MCF 10A (cell line): Measurements from ENCODE around the gene GTF3C4. TPM values are rescaled to one million over a fixed set of nuclear protein-coding genes. Genes with fewer than 3 reads are reported as not detected.

Experiments
- BruUV-seq: library from RNA; stranded (reverse); fragments of 400-500 nt; replicated peaks from 2 replicates; lab custom pipeline; 2021; lab: Mats Ljungman, UMichigan
- CTCF ChIA-PET: fragments of 300-600 bp; sonication (Branson Sonifier 250); formaldehyde crosslinking; extraction: SDS; loops from one replicate; lab custom pipeline; 2021; ENCODE audit warnings: antibody characterized with exemption, inconsistent platforms; lab: Yijun Ruan, JAX
- POLR2A ChIA-PET: fragments of 300-600, 350-650 bp; sonication (Branson Sonifier 250); formaldehyde crosslinking; extraction: SDS; loops from one replicate; lab custom pipeline; 2020; ENCODE audit warnings: antibody characterized with exemption, inconsistent platforms; lab: Yijun Ruan, JAX
- DNase-seq: peaks from one replicate; pipeline ENCODE4 v3.0.0-alpha.2; 2018; ENCODE audit not compliant: unreplicated experiment
- H3K27ac Mint-ChIP-seq: one replicate; pipeline ENCODE4 v1.8.0; 2022; ENCODE audit warnings: mild to moderate bottlenecking, low read depth, mixed read lengths; ENCODE audit not compliant: unreplicated experiment
- H3K27me3 Mint-ChIP-seq: one replicate; pipeline ENCODE4 v1.8.0; 2022; ENCODE audit warnings: mixed read lengths; ENCODE audit not compliant: insufficient read depth, unreplicated experiment
- H3K36me3 Mint-ChIP-seq: one replicate; pipeline ENCODE4 v1.8.0; 2022; ENCODE audit warnings: mild to moderate bottlenecking, moderate library complexity, mixed read lengths; ENCODE audit not compliant: insufficient read depth, unreplicated experiment
- H3K4me1 Mint-ChIP-seq: one replicate; pipeline ENCODE4 v1.8.0; 2022; ENCODE audit warnings: mixed read lengths; ENCODE audit not compliant: insufficient read depth, unreplicated experiment
- H3K4me3 Mint-ChIP-seq: one replicate; pipeline ENCODE4 v1.8.0; 2022; ENCODE audit warnings: mild to moderate bottlenecking, moderate library complexity, mixed read lengths; ENCODE audit not compliant: unreplicated experiment
- H3K9me3 Mint-ChIP-seq: one replicate; pipeline ENCODE4 v1.8.0; 2022; ENCODE audit warnings: mixed read lengths; ENCODE audit not compliant: unreplicated experiment
- intact Hi-C: fragments of 100-400 bp; cut with micrococcal nuclease; formaldehyde crosslinking; loops from 2 replicates; pipeline ENCODE4 v1.14.1; 2022
- total RNA-seq: library from RNA; stranded (reverse); gene quantifications from 2 replicates; pipeline ENCODE4 v1.2.3, GENCODE V29; 2022
- TF ChIP-seq, protein P1 (sequence below): fragments of 200-600 bp; IDR thresholded peaks from one replicate; pipeline ENCODE4 v1.8.0; 2022; ENCODE audit warnings: antibody characterized with exemption, mild to moderate bottlenecking; ENCODE audit not compliant: unreplicated experiment

The GTF3C4 gene
- total RNA-seq, 1 experiment from 2014 or later = 18.3 TPM

DNA sequence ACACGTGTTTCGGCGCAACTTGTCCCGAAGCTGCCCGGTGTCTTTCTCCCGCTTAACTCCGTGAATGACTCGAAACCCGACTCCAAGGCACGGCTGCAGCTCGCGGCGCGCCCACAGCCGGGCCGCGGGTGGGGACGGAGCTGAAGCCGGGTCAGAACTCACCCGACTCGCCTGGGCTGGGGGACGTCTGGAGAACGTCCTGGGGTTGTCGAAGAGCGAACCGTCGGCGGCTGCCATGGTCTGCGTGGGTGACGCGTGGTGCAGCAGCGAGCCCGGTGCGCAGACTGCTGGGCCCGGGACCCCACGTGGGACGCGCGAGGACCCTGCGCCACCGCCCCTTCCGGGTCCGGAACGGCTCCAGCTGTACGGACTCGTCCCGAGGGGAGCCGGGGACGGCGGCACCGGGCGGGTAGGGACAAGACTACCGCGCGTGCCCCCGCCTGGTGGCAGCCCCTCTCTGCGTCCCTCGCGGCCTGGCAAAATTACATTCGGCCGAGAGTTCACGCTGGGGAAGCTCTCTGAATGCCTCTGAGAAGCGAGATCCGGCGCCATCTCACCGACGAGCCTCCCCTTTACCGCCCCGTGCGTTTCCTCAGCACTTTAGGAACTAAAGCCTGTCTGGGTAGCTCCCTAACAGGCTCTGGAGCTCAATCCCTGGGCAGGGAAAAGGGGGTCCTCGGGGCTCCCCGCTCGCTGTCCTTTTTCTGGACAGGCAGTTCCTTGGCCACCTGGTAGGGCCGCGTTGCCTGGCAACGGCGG lies 387 bp upstream of the GTF3C4 start, which contains the start of gene DDX31:
TSS of gene DDX31 (minus strand) at position 286 of the 759 bp plus-strand sequence. CDS start at position 237, 49 bp downstream.
- ChIA-PET CTCF (interaction anchor here (0.5 to 1.0 kb wide), 4 partner anchors 16 to 1418 kb away, joined by 3 to 4 read pairs (median 3); no protein-coding TSS in a partner anchor), POLR2A (interaction anchor here (0.6 to 3.9 kb wide), 19 partner anchors 10 to 360 kb away, joined by 3 to 21 read pairs (median 5); partner anchors contain the start of gene SETX)
- Mint-ChIP-seq H3K9me3 (peaks cover 8% of the 10 kb centered on the region), H3K4me3 (peak within 1 kb of the TSS; percentile 95), H3K27ac (peak within 1 kb of the TSS; percentile 91), H3K4me1 (peaks cover 22% of the 10 kb centered on the region), H3K36me3 (no peaks in the 10 kb centered on the region), H3K27me3 (no peaks in the 10 kb centered on the region)
- DNase-seq = peak; percentile 75
- intact Hi-C loops = loop anchor here (5.0 kb wide), 1 partner anchor 132 kb away; no protein-coding TSS in a partner anchor
- no TSS peak for BruUV-seq
- TF ChIP-seq, protein P1, sequence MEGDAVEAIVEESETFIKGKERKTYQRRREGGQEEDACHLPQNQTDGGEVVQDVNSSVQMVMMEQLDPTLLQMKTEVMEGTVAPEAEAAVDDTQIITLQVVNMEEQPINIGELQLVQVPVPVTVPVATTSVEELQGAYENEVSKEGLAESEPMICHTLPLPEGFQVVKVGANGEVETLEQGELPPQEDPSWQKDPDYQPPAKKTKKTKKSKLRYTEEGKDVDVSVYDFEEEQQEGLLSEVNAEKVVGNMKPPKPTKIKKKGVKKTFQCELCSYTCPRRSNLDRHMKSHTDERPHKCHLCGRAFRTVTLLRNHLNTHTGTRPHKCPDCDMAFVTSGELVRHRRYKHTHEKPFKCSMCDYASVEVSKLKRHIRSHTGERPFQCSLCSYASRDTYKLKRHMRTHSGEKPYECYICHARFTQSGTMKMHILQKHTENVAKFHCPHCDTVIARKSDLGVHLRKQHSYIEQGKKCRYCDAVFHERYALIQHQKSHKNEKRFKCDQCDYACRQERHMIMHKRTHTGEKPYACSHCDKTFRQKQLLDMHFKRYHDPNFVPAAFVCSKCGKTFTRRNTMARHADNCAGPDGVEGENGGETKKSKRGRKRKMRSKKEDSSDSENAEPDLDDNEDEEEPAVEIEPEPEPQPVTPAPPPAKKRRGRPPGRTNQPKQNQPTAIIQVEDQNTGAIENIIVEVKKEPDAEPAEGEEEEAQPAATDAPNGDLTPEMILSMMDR = no peak

DNA sequence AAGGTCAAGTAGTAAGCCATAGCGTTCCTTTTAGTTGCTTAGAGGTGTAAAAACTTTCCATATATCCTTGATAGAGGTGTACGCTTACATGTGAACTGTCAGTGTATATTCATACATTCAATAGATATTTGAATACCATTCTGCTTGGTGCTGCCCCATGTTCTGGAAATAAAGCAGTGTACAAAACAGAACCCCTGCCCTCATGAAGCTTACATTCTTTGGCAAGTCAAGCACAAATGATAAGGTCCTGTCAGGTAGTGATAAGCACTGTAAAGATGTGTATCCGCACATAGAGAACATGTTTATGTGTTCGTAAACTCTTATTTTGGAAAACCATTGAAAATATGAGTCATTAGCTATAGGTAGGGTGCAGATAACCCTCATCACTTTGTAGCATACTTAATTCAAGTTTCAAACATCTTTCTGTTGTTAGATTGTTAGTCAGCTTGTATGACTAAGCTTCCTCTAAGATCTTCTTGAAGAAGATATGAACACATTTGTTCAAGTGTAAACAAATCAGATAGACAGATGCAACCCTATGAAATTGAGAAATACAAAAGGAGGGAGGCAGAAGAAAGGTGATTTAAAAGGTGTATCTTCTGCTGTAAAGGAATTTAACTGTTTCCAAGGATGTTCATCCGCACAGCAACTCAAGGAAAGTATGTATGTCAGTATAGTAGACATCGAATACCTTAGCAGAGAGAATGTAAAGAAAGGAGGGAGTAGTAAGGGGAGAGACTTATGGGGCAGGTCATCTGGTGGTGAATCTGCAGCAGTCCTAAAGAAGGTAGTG lies 1.6 kb downstream of the GTF3C4 start:
- H3K27ac Mint-ChIP-seq = peak overlapping the region; percentile 39
- peak; percentile 10 for DNase-seq
- TF ChIP-seq, protein P1 = no peak
- peak overlapping the region; percentile 95 for H3K4me3 Mint-ChIP-seq
- intact Hi-C loops = loop anchor here (5.0 kb wide), 1 partner anchor 130 kb away; no protein-coding TSS in a partner anchor
- peaks cover 22% of the 10 kb centered on the region for H3K4me1 Mint-ChIP-seq
- ChIA-PET POLR2A (interaction anchor here (0.6 to 3.9 kb wide), 8 partner anchors 8 to 272 kb away, joined by 3 to 21 read pairs (median 4); no protein-coding TSS in a partner anchor), CTCF (interaction anchor here (0.6 to 1.0 kb wide), 4 partner anchors 21 to 1171 kb away, joined by 3 read pairs; no protein-coding TSS in a partner anchor)
- TSS peak; percentile 32 for BruUV-seq
- no peaks in the 10 kb centered on the region for H3K27me3 Mint-ChIP-seq
- peaks cover 8% of the 10 kb centered on the region for H3K9me3 Mint-ChIP-seq
- no peaks in the 10 kb centered on the region for H3K36me3 Mint-ChIP-seq

DNA sequence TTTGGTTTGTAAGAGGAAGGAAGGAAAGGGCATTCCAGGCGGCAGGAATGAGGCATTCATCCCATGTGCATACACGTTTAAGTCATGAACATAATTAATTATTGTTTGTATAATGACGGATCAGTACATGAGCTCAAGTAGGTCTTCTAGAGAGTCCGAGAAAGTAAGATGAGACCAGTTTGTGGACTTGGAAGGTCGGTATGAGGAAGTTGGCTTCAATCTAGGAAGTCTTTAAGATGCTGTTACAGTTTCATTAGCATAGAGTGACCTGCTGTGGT lies 2.1 kb downstream of the GTF3C4 start:
- Mint-ChIP-seq H3K9me3 (peaks cover 8% of the 10 kb centered on the region), H3K4me3 (peak overlapping the region; percentile 95), H3K27ac (no peak overlapping the region), H3K4me1 (peaks cover 22% of the 10 kb centered on the region), H3K36me3 (no peaks in the 10 kb centered on the region), H3K27me3 (no peaks in the 10 kb centered on the region)
- ChIA-PET POLR2A (interaction anchor here (0.6 to 3.9 kb wide), 3 partner anchors 16 to 97 kb away, joined by 3 to 21 read pairs (median 8); no protein-coding TSS in a partner anchor), CTCF (interaction anchor here (0.6 to 1.0 kb wide), 3 partner anchors 93 to 1171 kb away, joined by 3 to 4 read pairs (median 3); no protein-coding TSS in a partner anchor)
- no TSS peak for BruUV-seq
- no peak for DNase-seq
- TF ChIP-seq, protein P1 = no peak
- intact Hi-C loops = loop anchor here (5.0 kb wide), 1 partner anchor 130 kb away; no protein-coding TSS in a partner anchor
